PC-9 (cell line): ENCODE results near the gene ST8SIA2. TPM values are rescaled to one million over a fixed set of nuclear protein-coding genes. Genes with fewer than 3 reads are reported as not detected.
"Not testable (repeated sequence)": the region's sequence is repeated elsewhere in the genome, so short reads cannot be mapped to it uniquely, and the experiment has no call there.

Source experiments
- BruUV-seq: library from RNA; stranded (reverse); fragments of 400-500 nt; replicated peaks from 2 replicates; lab custom pipeline; 2021; lab: Mats Ljungman, UMichigan
- CTCF ChIA-PET: fragments of 300-600 bp; sonication (Branson Sonifier 250); formaldehyde crosslinking; loops from one replicate; lab custom pipeline; 2022; ENCODE audit warnings: antibody characterized with exemption; lab: Charles Lee
- POLR2A ChIA-PET: fragments of 300-600 bp; sonication (Branson Sonifier 250); formaldehyde crosslinking; loops from one replicate; lab custom pipeline; 2022; ENCODE audit warnings: antibody characterized with exemption; ENCODE audit not compliant: unreplicated experiment; lab: Charles Lee
- DNase-seq, 2 experiments: peaks; one replicate each; pipeline versions ENCODE4 v3.0.0 to v3.0.0-alpha.2; 2015 to 2022; ENCODE audit warnings: mixed read lengths in 1 of 2
- H2AFZ ChIP-seq: fragments of 200-600 bp; sonication (generic); 2 replicates; pipeline ENCODE4 v1.8.1; 2017; ENCODE audit warnings: antibody characterized with exemption
- H3F3A ChIP-seq: fragments of 200-600 bp; sonication (generic); 2 replicates; pipeline ENCODE4 v1.8.1; 2017; ENCODE audit warnings: antibody characterized with exemption, mild to moderate bottlenecking, low read depth; ENCODE audit not compliant: insufficient read depth
- H3K27ac ChIP-seq: fragments of 200-600 bp; sonication (generic); 2 replicates; pipeline ENCODE4 v1.6.1; 2016; ENCODE audit warnings: mixed run types
- H3K27me3 ChIP-seq: fragments of 200-600 bp; sonication (generic); 2 replicates; pipeline ENCODE4 v1.6.1; 2016; ENCODE audit warnings: low read depth, mixed run types; ENCODE audit not compliant: insufficient read depth
- H3K36me3 ChIP-seq: fragments of 200-600 bp; sonication (generic); 2 replicates; pipeline ENCODE4 v1.6.1; 2016; ENCODE audit warnings: low read depth, mixed run types
- H3K4me1 ChIP-seq: fragments of 200-600 bp; sonication (generic); replicated peaks from 2 replicates; pipeline ENCODE4 v1.6.1; 2016; ENCODE audit warnings: mixed run types; ENCODE audit not compliant: insufficient read depth
- H3K4me2 ChIP-seq: fragments of 200-600 bp; sonication (generic); 2 replicates; pipeline ENCODE4 v1.6.1; 2017; ENCODE audit warnings: mixed run types
- H3K4me3 ChIP-seq: fragments of 200-600 bp; sonication (generic); 2 replicates; pipeline ENCODE4 v1.6.1; 2016; ENCODE audit warnings: mixed run types
- H3K79me2 ChIP-seq: fragments of 200-600 bp; sonication (generic); 2 replicates; pipeline ENCODE4 v1.6.1; 2017; ENCODE audit warnings: low read depth, mixed run types
- H3K9me2 ChIP-seq: fragments of 200-600 bp; sonication (generic); 2 replicates; pipeline ENCODE4 v1.8.1; 2017; ENCODE audit warnings: mild to moderate bottlenecking; ENCODE audit not compliant: insufficient read depth
- H3K9me3 ChIP-seq: fragments of 200-600 bp; sonication (generic); 2 replicates; pipeline ENCODE4 v1.8.1; 2016; ENCODE audit warnings: low read depth; ENCODE audit not compliant: insufficient read depth
- H4K20me1 ChIP-seq: fragments of 200-600 bp; sonication (generic); 2 replicates; pipeline ENCODE4 v1.8.1; 2017; ENCODE audit not compliant: insufficient read depth
- EZH2 ChIP-seq: fragments of 200-600 bp; sonication (generic); IDR thresholded peaks from 2 replicates; pipeline ENCODE4 v1.8.0; 2017; ENCODE audit warnings: antibody characterized with exemption, low read depth
- intact Hi-C: fragments of 100-400 bp; cut with micrococcal nuclease; formaldehyde crosslinking; loops from one replicate; pipeline ENCODE4 v1.10.0; 2022; ENCODE audit not compliant: unreplicated experiment
- total RNA-seq: library from RNA; stranded (reverse); gene quantifications from 2 replicates; pipeline ENCODE4 v1.2.3, GENCODE V29; 2021
- TF ChIP-seq, protein P1 (sequence below): fragments of 200-600 bp; sonication (generic); conservative IDR thresholded peaks from 2 replicates; pipeline ENCODE4 v1.6.1; 2017; ENCODE audit warnings: mixed run types, antibody characterized with exemption, mild to moderate bottlenecking, moderate library complexity

ST8SIA2 gene
- total RNA-seq, 1 experiment from 2014 or later, result not detected

DNA sequence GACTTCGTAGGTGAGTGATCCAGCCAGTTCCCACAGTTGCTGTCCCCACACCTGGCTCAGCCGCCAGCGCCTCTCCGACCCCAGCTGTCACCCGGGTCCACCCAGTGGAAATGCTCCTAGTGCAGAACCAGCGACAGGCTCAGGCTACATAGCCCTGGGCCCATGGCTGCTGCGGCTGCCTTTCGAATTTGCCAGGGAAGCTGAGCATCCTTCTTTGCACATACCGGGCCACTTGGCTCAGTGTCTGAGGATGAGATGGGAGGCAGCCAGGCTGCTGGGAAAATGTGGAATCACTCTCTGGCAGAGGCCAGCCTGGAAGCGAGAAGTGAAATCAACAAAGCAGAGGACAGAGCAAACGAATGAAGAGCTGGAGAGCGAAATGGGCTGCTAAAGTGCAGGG lies 80.1 kb downstream of the ST8SIA2 start:
- intact Hi-C loops, result no loop called here
- no TSS peak for BruUV-seq
- Histone ChIP-seq H4K20me1 (no peaks in the 10 kb centered on the region), H3K9me2 (no peaks in the 10 kb centered on the region), H3K4me2 (no peak overlapping the region), H3K27me3 (peaks cover 20% of the 10 kb centered on the region; the same call in 1 of the 2 replicates), H3K27ac (no peak overlapping the region), H3K4me3 (no peak overlapping the region), H3K79me2 (no peaks in the 10 kb centered on the region), H3K4me1 (no peaks in the 10 kb centered on the region), H3K36me3 (no peaks in the 10 kb centered on the region), H2AFZ (no peak overlapping the region), H3F3A (no peaks in the 10 kb centered on the region), H3K9me3 (no peaks in the 10 kb centered on the region)
- POLR2A ChIA-PET, result no interaction called here
- TF ChIP-seq, protein P1, sequence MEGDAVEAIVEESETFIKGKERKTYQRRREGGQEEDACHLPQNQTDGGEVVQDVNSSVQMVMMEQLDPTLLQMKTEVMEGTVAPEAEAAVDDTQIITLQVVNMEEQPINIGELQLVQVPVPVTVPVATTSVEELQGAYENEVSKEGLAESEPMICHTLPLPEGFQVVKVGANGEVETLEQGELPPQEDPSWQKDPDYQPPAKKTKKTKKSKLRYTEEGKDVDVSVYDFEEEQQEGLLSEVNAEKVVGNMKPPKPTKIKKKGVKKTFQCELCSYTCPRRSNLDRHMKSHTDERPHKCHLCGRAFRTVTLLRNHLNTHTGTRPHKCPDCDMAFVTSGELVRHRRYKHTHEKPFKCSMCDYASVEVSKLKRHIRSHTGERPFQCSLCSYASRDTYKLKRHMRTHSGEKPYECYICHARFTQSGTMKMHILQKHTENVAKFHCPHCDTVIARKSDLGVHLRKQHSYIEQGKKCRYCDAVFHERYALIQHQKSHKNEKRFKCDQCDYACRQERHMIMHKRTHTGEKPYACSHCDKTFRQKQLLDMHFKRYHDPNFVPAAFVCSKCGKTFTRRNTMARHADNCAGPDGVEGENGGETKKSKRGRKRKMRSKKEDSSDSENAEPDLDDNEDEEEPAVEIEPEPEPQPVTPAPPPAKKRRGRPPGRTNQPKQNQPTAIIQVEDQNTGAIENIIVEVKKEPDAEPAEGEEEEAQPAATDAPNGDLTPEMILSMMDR, result no peak
- no peak for TF ChIP-seq EZH2
- no peak for DNase-seq
- CTCF ChIA-PET, result no interaction called here

DNA sequence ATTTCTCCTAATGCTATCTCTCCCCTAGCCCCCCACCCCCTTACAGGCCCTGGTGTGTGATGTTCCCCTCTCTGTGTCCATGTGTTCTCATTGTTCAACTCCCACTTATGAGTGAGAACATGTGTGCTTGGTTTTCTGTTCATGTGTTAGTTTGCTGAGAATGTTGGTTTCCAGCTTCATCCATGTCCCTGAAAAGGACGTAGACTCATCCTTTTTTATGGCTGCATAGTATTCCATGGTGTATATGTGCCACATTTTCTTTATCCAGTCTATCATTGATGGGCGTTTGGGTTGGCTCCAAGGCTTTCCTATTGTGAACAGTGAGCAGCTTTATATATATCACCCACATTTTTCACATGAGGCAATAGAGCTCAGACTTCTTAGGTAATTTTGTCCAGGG lies 86.0 kb downstream of the ST8SIA2 start:
- CTCF ChIA-PET, H3K9me3 ChIP-seq, H3F3A ChIP-seq, H3K4me1 ChIP-seq, H3K27ac ChIP-seq, intact Hi-C loops, DNase-seq, H3K4me3 ChIP-seq, H3K4me2 ChIP-seq, H3K9me2 ChIP-seq, H3K36me3 ChIP-seq, H4K20me1 ChIP-seq, BruUV-seq, H3K27me3 ChIP-seq, H2AFZ ChIP-seq, POLR2A ChIA-PET, H3K79me2 ChIP-seq: not testable (repeated sequence)

DNA sequence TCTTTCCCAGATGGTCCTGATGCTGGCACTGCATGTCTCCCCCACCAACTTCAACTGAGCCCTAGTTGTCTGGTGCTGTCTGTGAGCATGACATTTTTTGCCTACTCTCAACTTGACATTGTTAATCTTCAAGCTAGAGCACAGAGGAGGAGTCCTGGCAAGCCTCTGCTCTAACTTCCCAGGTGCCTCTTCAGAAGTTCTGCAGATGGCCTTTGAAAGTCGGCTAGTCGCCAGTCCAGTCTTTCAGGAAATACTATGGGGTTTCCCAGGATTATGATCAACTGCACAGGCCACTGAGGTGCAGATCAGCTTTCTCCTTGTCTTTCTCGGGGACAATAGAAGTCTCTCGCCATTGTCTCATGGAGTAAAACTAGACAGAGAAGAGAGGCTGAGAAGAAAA lies 86.7 kb downstream of the ST8SIA2 start:
- Histone ChIP-seq H3K9me2 (no peaks in the 10 kb centered on the region), H4K20me1 (no peaks in the 10 kb centered on the region), H3K27ac (no peak overlapping the region), H3K36me3 (no peaks in the 10 kb centered on the region), H3K9me3 (no peaks in the 10 kb centered on the region), H3K27me3 (peaks cover 3% of the 10 kb centered on the region), H3K4me3 (no peak overlapping the region), H3K79me2 (no peaks in the 10 kb centered on the region), H2AFZ (no peak overlapping the region), H3F3A (no peaks in the 10 kb centered on the region), H3K4me1 (no peaks in the 10 kb centered on the region), H3K4me2 (no peak overlapping the region)
- BruUV-seq, result no TSS peak
- ChIA-PET POLR2A (no interaction called here), CTCF (no interaction called here)
- intact Hi-C loops, result no loop called here
- DNase-seq, result no peak
- TF ChIP-seq, protein P1, result no peak
- TF ChIP-seq EZH2, result no peak

DNA sequence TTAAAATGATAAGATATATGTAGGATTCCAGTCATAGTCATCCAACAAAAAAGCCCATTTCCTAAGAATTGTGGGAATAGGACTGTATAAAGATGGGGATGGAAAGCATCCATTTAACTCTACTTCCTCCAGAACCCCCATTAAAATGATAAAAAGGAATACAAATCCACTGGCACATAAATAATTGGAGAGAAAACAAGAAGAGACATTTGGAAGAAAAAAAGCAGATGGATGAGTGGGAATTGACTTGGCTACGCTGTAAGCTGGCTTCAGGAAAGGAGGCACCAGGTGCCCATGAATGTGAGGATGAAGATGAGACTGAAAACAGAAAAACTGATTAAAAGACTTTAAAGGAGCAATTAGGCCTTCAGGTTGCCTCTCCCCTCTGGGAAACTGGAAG lies 91.8 kb downstream of the ST8SIA2 start:
- H2AFZ ChIP-seq, result no peak overlapping the region
- no peaks in the 10 kb centered on the region for H3K9me2 ChIP-seq
- CTCF ChIA-PET, result interaction anchor here (0.6 kb wide), 1 partner anchor 58 kb away, joined by 3 read pairs; no protein-coding TSS in a partner anchor
- no peaks in the 10 kb centered on the region for H3K36me3 ChIP-seq
- no peak overlapping the region for H3K4me2 ChIP-seq
- BruUV-seq, result no TSS peak
- no peak for TF ChIP-seq EZH2
- TF ChIP-seq, protein P1, result no peak
- H3K27me3 ChIP-seq, result peaks cover 12% of the 10 kb centered on the region; the same call in 1 of the 2 replicates
- no peak overlapping the region for H3K27ac ChIP-seq
- intact Hi-C loops, result no loop called here
- DNase-seq, result no peak
- H3K9me3 ChIP-seq, result no peaks in the 10 kb centered on the region
- H3K4me1 ChIP-seq, result no peaks in the 10 kb centered on the region
- H3K4me3 ChIP-seq, result no peak overlapping the region
- no peaks in the 10 kb centered on the region for H4K20me1 ChIP-seq
- POLR2A ChIA-PET, result no interaction called here
- no peaks in the 10 kb centered on the region for H3F3A ChIP-seq
- no peaks in the 10 kb centered on the region for H3K79me2 ChIP-seq
